ENCODE results near the gene SUGT1.

SUGT1 gene

GRCh38 chr13:52737965-52738364 is 85.3 kb downstream of the SUGT1 start:
- no peak for DNase-seq (ENCODE audit: low spot score)

GRCh38 chr13:52738719-52739467 is 86.3 kb downstream of the SUGT1 start:
- no peak for DNase-seq (ENCODE audit: low spot score)

- DNase-seq (ENCODE audit: low spot score) = no peak
Measured at GRCh38 chr13:52739468-52740071, 86.9 kb downstream of the SUGT1 start, which contains the start of gene CNMD. TSS of gene CNMD (minus strand) at chr13:52739820. CDS start at chr13:52739701, 119 bp downstream.

- no peak for DNase-seq (ENCODE audit: low spot score)
Measured at GRCh38 chr13:52743569-52743968, 90.9 kb downstream of the SUGT1 start.

GRCh38 chr13:52743988-52744387 is 91.4 kb downstream of the SUGT1 start:
- DNase-seq (ENCODE audit: low spot score) = no peak

GRCh38 chr13:52744842-52745375 is 92.3 kb downstream of the SUGT1 start:
- no peak for DNase-seq (ENCODE audit: low spot score)

GRCh38 chr13:52746141-52746540 is 93.5 kb downstream of the SUGT1 start:
- no peak for DNase-seq (ENCODE audit: low spot score)

GRCh38 chr13:52749419-52749818 is 96.8 kb downstream of the SUGT1 start:
- DNase-seq (ENCODE audit: low spot score) = no peak
